Mesendoderm (in vitro differentiated cells): ENCODE measurements around the gene CARNS1.

Experiments used
- DNase-seq: peaks from one replicate; pipeline ENCODE4 v3.0.0; 2013
- H2AK5ac ChIP-seq: 2 replicates; pipeline ENCODE4 v1.6.1; 2013; ENCODE audit warnings: low read length, inconsistent platforms
- H2BK120ac ChIP-seq: 2 replicates; pipeline ENCODE4 v1.6.1; 2013; ENCODE audit warnings: low read depth, mild to moderate bottlenecking, low read length, moderate library complexity, mixed read lengths
- H2BK15ac ChIP-seq: replicated peaks from 2 replicates; pipeline ENCODE4 v1.6.1; 2013; ENCODE audit warnings: low read depth, mild to moderate bottlenecking, moderate library complexity
- H2BK5ac ChIP-seq: 2 replicates; pipeline ENCODE4 v1.6.1; 2013; ENCODE audit warnings: low read length, inconsistent platforms
- H3K18ac ChIP-seq: 2 replicates; pipeline ENCODE4 v1.6.1; 2013; ENCODE audit warnings: mild to moderate bottlenecking, low read length, mixed read lengths
- H3K23ac ChIP-seq: one replicate; pipeline ENCODE4 v1.6.1; 2013; ENCODE audit warnings: low read length
- H3K27ac ChIP-seq: 2 replicates; pipeline ENCODE4 v1.5.1; 2013; ENCODE audit warnings: low read depth, mild to moderate bottlenecking, inconsistent platforms, low read length, moderate library complexity
- H3K27me3 ChIP-seq: 2 replicates; pipeline ENCODE4 v1.6.1; 2013; ENCODE audit warnings: low read length, control low read depth, mild to moderate bottlenecking, inconsistent platforms; ENCODE audit not compliant: insufficient read depth, poor library complexity
- H3K36me3 ChIP-seq: 2 replicates; pipeline ENCODE4 v1.6.1; 2013; ENCODE audit warnings: low read length, inconsistent platforms; ENCODE audit not compliant: control insufficient read depth, insufficient read depth
- H3K4ac ChIP-seq: one replicate; pipeline ENCODE4 v1.6.1; 2013; ENCODE audit warnings: low read depth, mild to moderate bottlenecking, low read length, moderate library complexity
- H3K4me1 ChIP-seq: 2 replicates; pipeline ENCODE4 v1.6.1; 2013; ENCODE audit warnings: low read depth, low read length, inconsistent platforms; ENCODE audit not compliant: control insufficient read depth
- H3K4me2 ChIP-seq: 2 replicates; pipeline ENCODE4 v1.6.1; 2013; ENCODE audit warnings: low read length
- H3K4me3 ChIP-seq: 2 replicates; pipeline ENCODE4 v1.5.1; 2013; ENCODE audit warnings: mild to moderate bottlenecking, low read length
- H3K56ac ChIP-seq: one replicate; pipeline ENCODE4 v1.6.1; 2013; ENCODE audit warnings: low read length
- H3K79me1 ChIP-seq: 2 replicates; pipeline ENCODE4 v1.6.1; 2013; ENCODE audit warnings: low read length, inconsistent platforms
- H3K79me2 ChIP-seq: 2 replicates; pipeline ENCODE4 v1.6.1; 2013; ENCODE audit warnings: mild to moderate bottlenecking, low read length; ENCODE audit not compliant: control insufficient read depth, insufficient read depth
- H3K9ac ChIP-seq: 2 replicates; pipeline ENCODE4 v1.6.1; 2013; ENCODE audit warnings: low read length, inconsistent platforms
- H4K5ac ChIP-seq: one replicate; pipeline ENCODE4 v1.6.1; 2013; ENCODE audit warnings: low read length
- H4K8ac ChIP-seq: one replicate; pipeline ENCODE4 v1.6.1; 2013; ENCODE audit warnings: low read depth, mild to moderate bottlenecking, control low read depth, low read length, moderate library complexity
- WGBS: extraction: QIAGEN DNeasy Blood & Tissue Kit; methylation state at CpG from one replicate; pipeline ENCODE4 v1.1.7; 2013; ENCODE audit warnings: low lambda C conversion rate, missing lambda C conversion rate; ENCODE audit not compliant: insufficient coverage; ENCODE audit errors: extremely low coverage; 5-methylcytosine and 5-hydroxymethylcytosine counted together

The CARNS1 gene

GRCh38 chr11:67393990-67394389 lies 21.5 kb upstream of the CARNS1 start:
- Histone ChIP-seq H3K79me2 (peaks cover 5% of the 10 kb centered on the region), H3K4me1 (peaks cover 4% of the 10 kb centered on the region), H2AK5ac (no peak overlapping the region), H2BK5ac (no peak overlapping the region), H2BK120ac (no peak overlapping the region), H3K27ac (no peak overlapping the region), H3K4me3 (no peak overlapping the region), H3K18ac (no peak overlapping the region), H3K36me3 (peaks cover 7% of the 10 kb centered on the region), H4K8ac (no peak overlapping the region), H4K5ac (no peak overlapping the region), H3K23ac (no peak overlapping the region), H3K27me3 (no peaks in the 10 kb centered on the region), H3K4me2 (no peak overlapping the region), H3K4ac (no peak overlapping the region), H3K79me1 (peaks cover 10% of the 10 kb centered on the region), H3K56ac (no peak overlapping the region), H3K9ac (no peak overlapping the region), H2BK15ac (no peak overlapping the region)
- no peak for DNase-seq
- no CpG with 5 or more reads among the region's 5 CpGs for WGBS

GRCh38 chr11:67395555-67396258 lies 19.8 kb upstream of the CARNS1 start:
- no peak overlapping the region for H3K4ac ChIP-seq
- no peak overlapping the region for H2BK15ac ChIP-seq
- H3K36me3 ChIP-seq: peaks cover 9% of the 10 kb centered on the region
- no peak for DNase-seq
- H3K4me2 ChIP-seq: no peak overlapping the region
- no peak overlapping the region for H3K27ac ChIP-seq
- H3K27me3 ChIP-seq: no peaks in the 10 kb centered on the region
- no peak overlapping the region for H3K18ac ChIP-seq
- peak overlapping the region; percentile 67 for H3K56ac ChIP-seq
- no peak overlapping the region for H3K9ac ChIP-seq
- no peak overlapping the region for H2BK5ac ChIP-seq
- H3K79me2 ChIP-seq: peaks cover 15% of the 10 kb centered on the region
- H4K8ac ChIP-seq: no peak overlapping the region
- no peak overlapping the region for H3K23ac ChIP-seq
- H3K4me3 ChIP-seq: no peak overlapping the region
- H3K79me1 ChIP-seq: peaks cover 18% of the 10 kb centered on the region
- H4K5ac ChIP-seq: no peak overlapping the region
- H2AK5ac ChIP-seq: no peak overlapping the region
- WGBS: no CpG with 5 or more reads among the region's 19 CpGs
- H2BK120ac ChIP-seq: no peak overlapping the region
- peaks cover 7% of the 10 kb centered on the region for H3K4me1 ChIP-seq

GRCh38 chr11:67396259-67396581 lies 19.3 kb upstream of the CARNS1 start:
- WGBS: no CpG with 5 or more reads among the region's 7 CpGs
- Histone ChIP-seq H3K79me1 (peaks cover 19% of the 10 kb centered on the region), H2BK5ac (no peak overlapping the region), H3K79me2 (peaks cover 19% of the 10 kb centered on the region), H3K36me3 (peaks cover 9% of the 10 kb centered on the region), H3K27ac (peak overlapping the region; percentile 78), H3K56ac (peak overlapping the region; percentile 67), H2BK120ac (no peak overlapping the region), H3K18ac (no peak overlapping the region), H3K9ac (peak overlapping the region; percentile 49), H3K23ac (no peak overlapping the region), H2BK15ac (no peak overlapping the region), H4K5ac (no peak overlapping the region), H3K4me2 (no peak overlapping the region), H3K4ac (no peak overlapping the region), H2AK5ac (no peak overlapping the region), H3K4me3 (no peak overlapping the region), H4K8ac (no peak overlapping the region), H3K27me3 (no peaks in the 10 kb centered on the region), H3K4me1 (peaks cover 8% of the 10 kb centered on the region)
- DNase-seq: no peak

GRCh38 chr11:67396587-67397389 lies 18.7 kb upstream of the CARNS1 start:
- Histone ChIP-seq H2BK15ac (no peak overlapping the region), H3K4me3 (no peak overlapping the region), H2BK5ac (peak overlapping the region; percentile 45), H3K27me3 (no peaks in the 10 kb centered on the region), H2BK120ac (no peak overlapping the region), H3K79me1 (peaks cover 17% of the 10 kb centered on the region), H3K27ac (peak overlapping the region; percentile 78), H3K79me2 (peaks cover 20% of the 10 kb centered on the region), H2AK5ac (no peak overlapping the region), H3K4me1 (peaks cover 8% of the 10 kb centered on the region), H3K4me2 (no peak overlapping the region), H3K56ac (peak overlapping the region; percentile 64), H3K4ac (no peak overlapping the region), H4K8ac (no peak overlapping the region), H3K9ac (peak overlapping the region; percentile 49), H3K23ac (no peak overlapping the region), H4K5ac (no peak overlapping the region), H3K36me3 (peaks cover 9% of the 10 kb centered on the region), H3K18ac (no peak overlapping the region)
- peak; percentile 78 for DNase-seq
- WGBS: no CpG with 5 or more reads among the region's 13 CpGs

GRCh38 chr11:67397536-67397935 lies 17.9 kb upstream of the CARNS1 start:
- no peak overlapping the region for H2BK5ac ChIP-seq
- H3K36me3 ChIP-seq: peaks cover 9% of the 10 kb centered on the region
- peak overlapping the region; percentile 38 for H3K56ac ChIP-seq
- no peak overlapping the region for H2AK5ac ChIP-seq
- H3K4me3 ChIP-seq: no peak overlapping the region
- H3K4me1 ChIP-seq: peaks cover 8% of the 10 kb centered on the region
- H3K18ac ChIP-seq: no peak overlapping the region
- H3K9ac ChIP-seq: no peak overlapping the region
- WGBS: no CpG with 5 or more reads among the region's 6 CpGs
- H2BK120ac ChIP-seq: no peak overlapping the region
- H4K5ac ChIP-seq: no peak overlapping the region
- peaks cover 16% of the 10 kb centered on the region for H3K79me1 ChIP-seq
- H3K27ac ChIP-seq: peak overlapping the region; percentile 40
- H3K27me3 ChIP-seq: no peaks in the 10 kb centered on the region
- no peak overlapping the region for H3K23ac ChIP-seq
- H3K4me2 ChIP-seq: no peak overlapping the region
- no peak overlapping the region for H4K8ac ChIP-seq
- H3K79me2 ChIP-seq: peaks cover 19% of the 10 kb centered on the region
- H2BK15ac ChIP-seq: no peak overlapping the region
- no peak for DNase-seq
- H3K4ac ChIP-seq: no peak overlapping the region
